Left ventricle myocardium inferior (tissue), 1 donor: ENCODE results near the gene MYMX. TPM values are rescaled to one million over a fixed set of nuclear protein-coding genes. Genes with fewer than 3 reads are reported as not detected.

ENCODE experiments used
- DNase-seq: peaks from one replicate; pipeline ENCODE4 v3.0.0-alpha.2; 2020
- H3K27ac ChIP-seq: fragments of 200-600 bp; replicated peaks from 2 replicates; pipeline ENCODE4 v1.8.0; 2021
- H3K27me3 ChIP-seq: fragments of 200-600 bp; 2 replicates; pipeline ENCODE4 v1.8.0; 2021; ENCODE audit warnings: low read depth
- H3K36me3 ChIP-seq: fragments of 200-600 bp; 2 replicates; pipeline ENCODE4 v1.8.0; 2021
- H3K4me1 ChIP-seq: fragments of 200-600 bp; 2 replicates; pipeline ENCODE4 v1.8.0; 2021
- H3K4me3 ChIP-seq: fragments of 200-600 bp; 2 replicates; pipeline ENCODE4 v1.8.0; 2021; ENCODE audit warnings: mild to moderate bottlenecking, moderate library complexity
- H3K9me3 ChIP-seq: fragments of 200-600 bp; replicated peaks from 2 replicates; pipeline ENCODE4 v1.8.0; 2021
- intact Hi-C: fragments of 100-400 bp; cut with micrococcal nuclease; formaldehyde crosslinking; loops from one replicate; pipeline ENCODE4 v1.11.0; 2022
- total RNA-seq: library from RNA; stranded (reverse); fragmentation: NEBNext Ultra II Directional; extraction: Animal tissue kit (Norgen Biotek cat#: 25700); gene quantifications from one replicate; pipeline ENCODE4 v1.2.1, GENCODE V29; 2021
- TF ChIP-seq, protein P1 (sequence below): fragments of 200-600 bp; IDR thresholded peaks from 2 replicates; pipeline ENCODE4 v1.8.0; 2021; ENCODE audit warnings: antibody characterized with exemption, mild to moderate bottlenecking, borderline replicate concordance
- donor health status: DM: no; HTN: yes; CAD: no; lungs with severe emphysema.

MYMX gene
- total RNA-seq, 1 donor from 2014 or later, result 0.36 TPM

DNA sequence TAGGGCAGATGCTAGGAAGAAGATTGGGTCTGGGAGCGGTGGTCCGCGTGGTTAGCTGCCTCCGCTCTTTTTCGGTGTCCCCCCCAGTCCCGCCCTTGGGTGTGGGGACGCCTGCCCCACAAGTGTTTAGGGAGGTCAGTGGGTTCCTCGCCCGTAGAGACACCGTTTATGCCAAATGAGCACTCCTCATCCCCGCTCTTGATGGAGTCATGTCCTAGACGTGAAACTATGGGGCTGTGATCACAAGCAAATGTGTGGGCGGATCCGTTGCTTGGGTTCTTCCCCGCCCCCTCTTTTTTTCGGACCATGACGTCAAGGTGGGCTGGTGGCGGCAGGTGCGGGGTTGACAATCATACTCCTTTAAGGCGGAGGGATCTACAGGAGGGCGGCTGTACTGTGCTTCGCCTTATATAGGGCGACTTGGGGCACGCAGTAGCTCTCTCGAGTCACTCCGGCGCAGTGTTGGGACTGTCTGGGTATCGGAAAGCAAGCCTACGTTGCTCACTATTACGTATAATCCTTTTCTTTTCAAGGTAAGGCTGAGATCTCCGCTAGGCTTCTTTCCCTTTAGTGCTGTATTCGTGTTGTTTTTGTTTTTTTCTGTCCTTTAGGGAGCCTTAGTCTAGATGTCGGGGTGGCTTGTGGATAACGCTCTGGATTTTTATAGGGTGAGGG, 30.1 kb downstream of the MYMX start, which contains the start of gene HSP90AB1:
Gene HSP90AB1 (plus strand): TSS at position 439 of the 675 bp plus-strand sequence. CDS start 1,529 bp downstream, outside the sequence.
- H3K27me3 ChIP-seq, result no peaks in the 10 kb centered on the region
- H3K4me3 ChIP-seq, result peak within 1 kb of the TSS; percentile 96
- peaks cover 63% of the 10 kb centered on the region for H3K4me1 ChIP-seq
- intact Hi-C loops, result no loop called here
- TF ChIP-seq, protein P1, sequence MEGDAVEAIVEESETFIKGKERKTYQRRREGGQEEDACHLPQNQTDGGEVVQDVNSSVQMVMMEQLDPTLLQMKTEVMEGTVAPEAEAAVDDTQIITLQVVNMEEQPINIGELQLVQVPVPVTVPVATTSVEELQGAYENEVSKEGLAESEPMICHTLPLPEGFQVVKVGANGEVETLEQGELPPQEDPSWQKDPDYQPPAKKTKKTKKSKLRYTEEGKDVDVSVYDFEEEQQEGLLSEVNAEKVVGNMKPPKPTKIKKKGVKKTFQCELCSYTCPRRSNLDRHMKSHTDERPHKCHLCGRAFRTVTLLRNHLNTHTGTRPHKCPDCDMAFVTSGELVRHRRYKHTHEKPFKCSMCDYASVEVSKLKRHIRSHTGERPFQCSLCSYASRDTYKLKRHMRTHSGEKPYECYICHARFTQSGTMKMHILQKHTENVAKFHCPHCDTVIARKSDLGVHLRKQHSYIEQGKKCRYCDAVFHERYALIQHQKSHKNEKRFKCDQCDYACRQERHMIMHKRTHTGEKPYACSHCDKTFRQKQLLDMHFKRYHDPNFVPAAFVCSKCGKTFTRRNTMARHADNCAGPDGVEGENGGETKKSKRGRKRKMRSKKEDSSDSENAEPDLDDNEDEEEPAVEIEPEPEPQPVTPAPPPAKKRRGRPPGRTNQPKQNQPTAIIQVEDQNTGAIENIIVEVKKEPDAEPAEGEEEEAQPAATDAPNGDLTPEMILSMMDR, result no peak
- H3K9me3 ChIP-seq, result no peaks in the 10 kb centered on the region
- peaks cover 39% of the 10 kb centered on the region for H3K36me3 ChIP-seq
- peak; percentile 94 for DNase-seq
- peak within 1 kb of the TSS; percentile 99 for H3K27ac ChIP-seq

DNA sequence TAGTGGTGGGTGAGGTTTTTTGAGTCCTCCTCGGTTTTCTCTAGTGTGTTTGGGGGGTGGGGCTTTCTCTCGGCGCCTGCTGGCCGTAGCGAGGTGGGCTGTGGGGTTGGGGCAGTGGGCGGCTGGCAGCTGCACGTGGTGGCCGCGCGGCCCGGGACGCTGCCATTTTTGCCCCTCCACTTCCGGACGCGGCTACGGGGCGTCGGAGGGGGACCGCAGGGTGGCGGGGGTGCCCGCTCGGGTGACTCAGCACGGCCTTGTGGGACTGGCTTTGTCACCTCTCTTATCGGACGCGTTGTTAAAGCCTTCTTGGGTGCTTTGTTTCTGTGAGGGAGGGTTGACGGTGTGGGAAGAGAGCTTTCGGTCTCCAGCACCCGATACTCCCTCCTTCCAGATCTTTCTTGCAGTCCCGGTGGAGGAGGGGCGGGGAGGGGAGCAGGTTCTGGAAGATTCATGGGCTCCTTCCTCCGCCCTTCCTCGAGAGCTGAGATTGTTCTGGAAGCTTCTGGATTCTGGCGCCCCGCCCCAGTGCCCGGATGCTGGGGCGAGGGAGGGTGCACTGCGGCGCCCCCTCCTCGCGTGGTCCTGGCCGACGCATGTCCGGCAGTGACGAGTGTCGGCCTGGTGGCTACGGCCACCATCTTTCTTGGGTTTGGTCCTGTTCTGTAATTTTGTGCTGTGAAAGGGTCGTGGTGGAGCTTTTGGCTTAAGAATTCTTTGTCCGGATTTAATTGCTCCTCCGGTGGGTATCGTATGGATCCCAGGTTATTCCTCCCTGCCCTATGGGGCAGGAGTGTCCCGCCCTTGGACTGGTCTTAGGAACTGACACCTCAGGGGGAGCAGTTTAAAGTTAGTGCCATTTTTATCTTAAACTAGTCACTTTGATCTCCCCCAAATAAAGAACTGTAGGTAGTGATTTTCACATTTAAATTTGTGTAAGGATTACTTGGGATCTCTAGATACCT, 30.9 kb downstream of the MYMX start:
- peaks cover 71% of the 10 kb centered on the region for H3K4me1 ChIP-seq
- H3K36me3 ChIP-seq, result peaks cover 47% of the 10 kb centered on the region
- peak overlapping the region; percentile 96 for H3K4me3 ChIP-seq
- intact Hi-C loops, result no loop called here
- H3K27ac ChIP-seq, result peak overlapping the region; percentile 99
- H3K27me3 ChIP-seq, result no peaks in the 10 kb centered on the region
- DNase-seq, result peak; percentile 66
- TF ChIP-seq, protein P1, result peak; percentile 6
- no peaks in the 10 kb centered on the region for H3K9me3 ChIP-seq

DNA sequence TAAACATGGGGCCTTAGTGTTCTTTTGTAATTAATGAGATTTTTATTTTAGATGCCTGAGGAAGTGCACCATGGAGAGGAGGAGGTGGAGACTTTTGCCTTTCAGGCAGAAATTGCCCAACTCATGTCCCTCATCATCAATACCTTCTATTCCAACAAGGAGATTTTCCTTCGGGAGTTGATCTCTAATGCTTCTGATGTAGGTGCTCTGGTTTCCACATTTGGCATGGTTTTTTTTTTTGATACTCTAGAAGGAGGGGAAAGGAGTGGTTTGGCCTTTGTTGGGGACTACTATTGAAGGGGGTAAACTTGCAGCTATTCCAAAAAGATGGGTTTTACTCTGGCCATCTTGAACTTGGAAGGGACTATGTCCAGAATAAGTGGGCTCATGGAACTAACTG, 31.9 kb downstream of the MYMX start:
- H3K4me1 ChIP-seq, result peaks cover 81% of the 10 kb centered on the region
- intact Hi-C loops, result no loop called here

DNA sequence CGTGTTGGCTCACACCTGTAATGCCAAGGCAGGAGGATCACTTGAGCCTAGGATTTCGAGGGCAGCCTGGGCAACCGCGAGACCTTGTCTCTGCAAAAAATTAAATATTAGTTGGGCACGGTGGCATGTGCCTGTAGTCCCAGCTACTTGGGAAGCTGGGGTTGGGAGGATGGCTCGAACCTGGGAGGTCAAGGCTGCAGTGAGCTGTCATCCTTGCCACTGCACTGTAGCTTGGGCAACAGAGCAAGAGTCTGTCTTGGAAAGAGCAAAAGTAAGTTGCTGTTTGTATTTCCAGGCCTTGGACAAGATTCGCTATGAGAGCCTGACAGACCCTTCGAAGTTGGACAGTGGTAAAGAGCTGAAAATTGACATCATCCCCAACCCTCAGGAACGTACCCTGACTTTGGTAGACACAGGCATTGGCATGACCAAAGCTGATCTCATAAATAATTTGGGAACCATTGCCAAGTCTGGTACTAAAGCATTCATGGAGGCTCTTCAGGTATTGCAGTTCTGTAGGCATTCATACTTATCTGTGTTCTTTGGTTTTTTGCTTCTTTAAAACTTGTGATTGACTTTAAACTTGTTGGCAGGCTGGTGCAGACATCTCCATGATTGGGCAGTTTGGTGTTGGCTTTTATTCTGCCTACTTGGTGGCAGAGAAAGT, 32.5 kb downstream of the MYMX start:
- DNase-seq, result no peak
- peaks cover 63% of the 10 kb centered on the region for H3K36me3 ChIP-seq

More for the DNA sequence above, 31.9 kb downstream of the MYMX start:
- Histone ChIP-seq H3K27ac (peak overlapping the region; percentile 99), H3K4me3 (peak overlapping the region; percentile 96), H3K9me3 (no peaks in the 10 kb centered on the region), H3K27me3 (no peaks in the 10 kb centered on the region), H3K36me3 (peaks cover 57% of the 10 kb centered on the region)
- TF ChIP-seq, protein P1, result no peak
- no peak for DNase-seq

More for the DNA sequence above, 32.5 kb downstream of the MYMX start:
- no peaks in the 10 kb centered on the region for H3K9me3 ChIP-seq
- peak overlapping the region; percentile 96 for H3K4me3 ChIP-seq
- intact Hi-C loops, result no loop called here
- H3K27me3 ChIP-seq, result no peaks in the 10 kb centered on the region
- H3K27ac ChIP-seq, result peak overlapping the region; percentile 99
- TF ChIP-seq, protein P1, result no peak
- H3K4me1 ChIP-seq, result peaks cover 87% of the 10 kb centered on the region
